ENCODE results near the gene MCRIP2. TPM values are rescaled to one million over a fixed set of nuclear protein-coding genes. Genes with fewer than 3 reads are reported as not detected.

Gene MCRIP2
- total and polyA plus RNA-seq, 9 donors, result 0.98 to 42.3 (median 31.2) TPM

GRCh38 chr16:667780-668518 lies 26.3 kb downstream of the MCRIP2 start, which contains the start of gene RHOT2:
Gene RHOT2, plus strand, starts transcription at chr16:668132. Its CDS starts 68 bp downstream, at chr16:668200.
- no peaks in the 10 kb centered on the region for H3K36me3 ChIP-seq
- intact Hi-C loops (cut with DNase I), result loop anchor here in 3 of 4 donors (5.0 to 10.0 kb wide), 3 partner anchors 101 to 283 kb away; partner anchors contain the start of genes NHLRC4 (in 1 of the 3), PGAP6 (in 1 of the 3) and PIGQ (in 1 of the 3)
- H3K4me3 ChIP-seq, result peak within 1 kb of the TSS; percentile 74
- DNase-seq, result peak; percentile 91 to 96 (median 94)
- peaks cover 12% of the 10 kb centered on the region for H3K4me1 ChIP-seq (ENCODE audit: insufficient read depth)
- no peaks in the 10 kb centered on the region for H3K27me3 ChIP-seq
- peak within 1 kb of the TSS; percentile 58 to 67 for H3K27ac ChIP-seq
- no peaks in the 10 kb centered on the region for H3K9me3 ChIP-seq
- WGBS, 3 donors, result 1% methylated on average over 57 to 78 of the region's 78 CpGs
- TF ChIP-seq EP300 (IDR thresholded peaks at IDR 0.05) (no peak), CTCF (IDR thresholded peaks at IDR 0.05) (peak; percentile 93 to 97 (median 97)), POLR2A (IDR thresholded peaks at IDR 0.05) (peak; percentile 60)

- intact Hi-C loops (cut with DNase I), result loop anchor here in 3 of 4 donors (5.0 to 10.0 kb wide), 3 partner anchors 101 to 284 kb away; partner anchors contain the start of genes NHLRC4 (in 1 of the 3), PGAP6 (in 1 of the 3) and PIGQ (in 1 of the 3)
- Histone ChIP-seq H3K4me1 (ENCODE audit: insufficient read depth) (peaks cover 12% of the 10 kb centered on the region), H3K9me3 (no peaks in the 10 kb centered on the region), H3K4me3 (peak overlapping the region; percentile 74), H3K27me3 (no peaks in the 10 kb centered on the region), H3K36me3 (no peaks in the 10 kb centered on the region), H3K27ac (peak overlapping the region; percentile 58 to 67)
- DNase-seq, result no peak
- TF ChIP-seq POLR2A (IDR thresholded peaks at IDR 0.05), result no peak
- no peak for TF ChIP-seq CTCF (IDR thresholded peaks at IDR 0.05)
- TF ChIP-seq EP300 (IDR thresholded peaks at IDR 0.05), result no peak
- WGBS, 3 donors, result 5 to 7% (median 7%) methylated on average over 40 to 50 of the region's 50 CpGs
These were observed 27.0 kb downstream of the MCRIP2 start for GRCh38 chr16:668519-669171.

- Histone ChIP-seq H3K27me3 (no peaks in the 10 kb centered on the region), H3K4me1 (ENCODE audit: insufficient read depth) (peaks cover 12% of the 10 kb centered on the region), H3K4me3 (no peak overlapping the region), H3K36me3 (no peaks in the 10 kb centered on the region), H3K9me3 (no peaks in the 10 kb centered on the region), H3K27ac (no peak overlapping the region)
- TF ChIP-seq POLR2A (IDR thresholded peaks at IDR 0.05) (no peak), EP300 (IDR thresholded peaks at IDR 0.05) (no peak), CTCF (IDR thresholded peaks at IDR 0.05) (no peak)
- DNase-seq, result no peak
- WGBS, 3 donors, result 86 to 91% (median 90%) methylated on average over 13 of the region's 13 CpGs
- intact Hi-C loops (cut with DNase I), result loop anchor here in 3 of 4 donors (5.0 to 10.0 kb wide), 3 partner anchors 102 to 285 kb away; partner anchors contain the start of genes NHLRC4 (in 1 of the 3), PGAP6 (in 1 of the 3) and PIGQ (in 1 of the 3)
These were observed 28.0 kb downstream of the MCRIP2 start for GRCh38 chr16:669666-670065.

GRCh38 chr16:670485-671352 lies 29.1 kb downstream of the MCRIP2 start:
- peaks cover 15% of the 10 kb centered on the region for H3K4me1 ChIP-seq (ENCODE audit: insufficient read depth)
- WGBS, 3 donors, result 87 to 89% (median 88%) methylated on average over 52 of the region's 52 CpGs
- TF ChIP-seq CTCF (IDR thresholded peaks at IDR 0.05) (no peak), EP300 (IDR thresholded peaks at IDR 0.05) (no peak), POLR2A (IDR thresholded peaks at IDR 0.05) (no peak)
- no peaks in the 10 kb centered on the region for H3K36me3 ChIP-seq
- DNase-seq, result no peak
- intact Hi-C loops (cut with DNase I), result no loop called here
- H3K9me3 ChIP-seq, result no peaks in the 10 kb centered on the region
- no peaks in the 10 kb centered on the region for H3K27me3 ChIP-seq
- no peak overlapping the region for H3K4me3 ChIP-seq
- H3K27ac ChIP-seq, result no peak overlapping the region
